ENCODE data around the gene RBM4B. TPM values are rescaled to one million over a fixed set of nuclear protein-coding genes. Genes with fewer than 3 reads are reported as not detected.
A peak's percentile ranks its signal among the peaks of the same experiment; 100 is the strongest.
"Not testable (repeated sequence)": the region's sequence is repeated elsewhere in the genome, so short reads cannot be mapped to it uniquely, and the experiment has no call there.

RBM4B gene, protein sequence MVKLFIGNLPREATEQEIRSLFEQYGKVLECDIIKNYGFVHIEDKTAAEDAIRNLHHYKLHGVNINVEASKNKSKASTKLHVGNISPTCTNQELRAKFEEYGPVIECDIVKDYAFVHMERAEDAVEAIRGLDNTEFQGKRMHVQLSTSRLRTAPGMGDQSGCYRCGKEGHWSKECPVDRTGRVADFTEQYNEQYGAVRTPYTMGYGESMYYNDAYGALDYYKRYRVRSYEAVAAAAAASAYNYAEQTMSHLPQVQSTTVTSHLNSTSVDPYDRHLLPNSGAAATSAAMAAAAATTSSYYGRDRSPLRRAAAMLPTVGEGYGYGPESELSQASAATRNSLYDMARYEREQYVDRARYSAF
- polyA plus RNA-seq (ENCODE audit: insufficient read length) = 78.4 TPM
- long read RNA-seq, donor 1, transcript RBM4B-201 (4 exons, 1,840 nt) = major isoform, 13 of 14 reads
- long read RNA-seq, donor 1, partial matches to known transcripts = 0 of 14 reads
- long read RNA-seq, donor 1, other reads (novel, unspliced or antisense) = 0 of 14 reads
- long read RNA-seq, donor 2, partial matches to known transcripts = 149 of 267 reads
- long read RNA-seq, donor 2, other reads (novel, unspliced or antisense) = 113 of 267 reads
- long read RNA-seq, donor 3, transcript RBM4B-201 (4 exons, 1,840 nt) = major isoform, 5 of 8 reads
- long read RNA-seq, donor 3, partial matches to known transcripts = 0 of 8 reads
- long read RNA-seq, donor 3, other reads (novel, unspliced or antisense) = 0 of 8 reads
- long read RNA-seq, donor 4 = 0 reads
- long read RNA-seq, donor 5, transcript RBM4B-203 (3 exons, 2,339 nt) = minor isoform, 5 of 45 reads
- long read RNA-seq, donor 5, transcript RBM4B-201 (4 exons, 1,840 nt) = major isoform, 24 of 45 reads
- long read RNA-seq, donor 5, transcript RBM4B-206 (2 exons, 1,646 nt) = minor isoform, 5 of 45 reads
- long read RNA-seq, donor 5, partial matches to known transcripts = 11 of 45 reads
- long read RNA-seq, donor 5, other reads (novel, unspliced or antisense) = 0 of 45 reads
- long read RNA-seq, donor 6, transcript RBM4B-201 (4 exons, 1,840 nt) = major isoform, 8 of 43 reads
- long read RNA-seq, donor 6, transcript RBM4B-206 (2 exons, 1,646 nt) = minor isoform, 5 of 43 reads
- long read RNA-seq, donor 6, partial matches to known transcripts = 29 of 43 reads
- long read RNA-seq, donor 6, other reads (novel, unspliced or antisense) = 0 of 43 reads
- long read RNA-seq, donor 7, transcript RBM4B-201 (4 exons, 1,840 nt) = major isoform, 16 of 35 reads
- long read RNA-seq, donor 7, partial matches to known transcripts = 10 of 35 reads
- long read RNA-seq, donor 7, other reads (novel, unspliced or antisense) = 6 of 35 reads
- long read RNA-seq, donor 8, partial matches to known transcripts = 0 of 4 reads
- long read RNA-seq, donor 8, other reads (novel, unspliced or antisense) = 0 of 4 reads

GRCh38 chr11:66677599-66678375 lies at the start of gene RBM4B:
Gene RBM4B (minus strand): TSS chr11:66677887. CDS start chr11:66677079, 808 bp downstream.
- DNase-seq = peak; percentile 95

- DNase-seq = no peak
These were observed 48.0 kb upstream of the RBM4B start for GRCh38 chr11:66725647-66726046.

- no peak for DNase-seq
These were observed 47.4 kb upstream of the RBM4B start for GRCh38 chr11:66725114-66725513.

DNA sequence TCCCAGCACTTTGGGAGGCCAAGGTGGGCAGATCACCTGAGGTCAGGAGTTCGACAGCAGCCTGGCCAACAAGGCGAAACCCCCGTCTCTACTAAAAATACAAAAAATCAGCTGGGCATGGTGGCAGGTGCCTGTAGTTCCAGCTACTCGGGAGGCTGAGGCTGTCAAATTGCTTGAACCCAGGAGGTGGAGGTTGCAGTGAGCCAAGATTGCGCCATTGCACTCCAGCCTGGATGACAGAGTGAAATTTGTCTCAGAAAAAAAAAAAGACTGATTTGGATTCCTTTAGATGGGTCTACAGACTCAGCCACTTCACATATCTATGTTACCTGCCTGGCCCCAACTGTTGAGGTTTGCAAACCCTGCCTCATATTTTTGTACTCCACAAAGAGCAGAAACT lies 46.5 kb upstream of the RBM4B start:
- not testable (repeated sequence) for DNase-seq

- no peak for DNase-seq
These were observed 46.0 kb upstream of the RBM4B start for GRCh38 chr11:66723693-66724092.

DNA sequence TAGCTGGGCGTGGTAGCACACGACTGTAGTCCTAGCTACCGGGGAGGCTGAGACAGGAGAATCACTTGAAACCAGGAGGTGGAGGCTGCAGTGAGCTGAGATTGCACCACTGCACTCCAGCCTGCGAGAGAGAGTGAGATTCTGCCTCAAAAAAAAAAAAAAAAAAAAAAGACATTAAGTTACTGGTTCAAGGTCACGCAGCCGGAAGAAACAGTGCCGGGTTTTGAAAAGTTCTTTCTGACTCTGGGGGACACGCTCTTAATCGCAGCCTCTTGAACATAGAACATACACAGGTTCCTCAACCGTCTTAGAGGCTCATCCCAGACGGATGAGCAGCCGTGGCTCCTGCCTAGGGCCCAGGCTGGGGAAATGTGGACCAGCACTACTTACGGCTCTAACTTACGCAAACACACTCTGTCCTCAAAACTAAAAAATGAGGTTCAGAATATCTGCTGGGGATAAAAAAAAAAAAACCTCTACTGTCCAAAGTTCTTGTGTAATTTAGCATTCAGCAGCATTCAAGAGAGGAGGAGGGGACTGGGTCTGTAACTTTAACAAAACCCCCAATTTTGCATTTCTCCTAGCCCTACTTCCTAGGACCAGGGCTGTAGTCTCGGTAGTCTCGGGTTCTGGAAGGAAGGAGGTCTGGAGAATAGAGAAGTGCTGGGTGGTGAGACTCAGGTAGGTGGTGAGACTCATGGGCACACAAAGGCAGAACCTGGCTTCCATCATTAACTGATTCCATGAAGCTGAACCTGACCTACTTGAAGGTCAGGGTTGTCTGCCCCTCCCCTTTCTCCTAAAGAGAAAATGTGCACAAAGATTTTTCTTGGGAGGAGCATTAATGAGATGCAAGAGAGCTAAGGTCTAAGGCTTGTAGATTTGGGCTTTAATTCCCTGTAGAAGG lies 45.3 kb upstream of the RBM4B start:
- no peak for DNase-seq

DNA sequence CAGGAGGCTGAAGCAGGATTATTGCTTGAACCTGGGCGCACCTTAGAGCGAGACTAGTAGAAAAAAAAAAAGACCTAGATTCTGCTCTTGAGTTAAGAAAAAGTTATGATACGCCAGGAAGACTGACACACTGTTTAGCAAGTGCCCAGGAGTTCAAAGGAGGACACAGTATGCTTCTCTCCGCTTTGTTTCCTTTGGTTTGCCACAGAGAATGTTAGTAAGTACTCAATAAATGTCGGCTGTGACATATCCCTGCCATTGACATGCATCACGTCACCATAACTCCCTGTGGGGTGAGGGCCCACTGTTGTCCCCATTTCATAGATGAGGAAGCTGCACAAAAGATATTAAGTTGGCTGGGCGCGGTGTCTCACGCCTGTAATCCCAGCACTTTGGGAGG lies 44.3 kb upstream of the RBM4B start:
- no peak for DNase-seq

GRCh38 chr11:66720899-66721470 lies 43.3 kb upstream of the RBM4B start:
- no peak for DNase-seq

- DNase-seq = peak; percentile 81
These were observed 42.7 kb upstream of the RBM4B start for GRCh38 chr11:66720223-66720898.

GRCh38 chr11:66719111-66719872 lies 41.6 kb upstream of the RBM4B start:
- no peak for DNase-seq

DNA sequence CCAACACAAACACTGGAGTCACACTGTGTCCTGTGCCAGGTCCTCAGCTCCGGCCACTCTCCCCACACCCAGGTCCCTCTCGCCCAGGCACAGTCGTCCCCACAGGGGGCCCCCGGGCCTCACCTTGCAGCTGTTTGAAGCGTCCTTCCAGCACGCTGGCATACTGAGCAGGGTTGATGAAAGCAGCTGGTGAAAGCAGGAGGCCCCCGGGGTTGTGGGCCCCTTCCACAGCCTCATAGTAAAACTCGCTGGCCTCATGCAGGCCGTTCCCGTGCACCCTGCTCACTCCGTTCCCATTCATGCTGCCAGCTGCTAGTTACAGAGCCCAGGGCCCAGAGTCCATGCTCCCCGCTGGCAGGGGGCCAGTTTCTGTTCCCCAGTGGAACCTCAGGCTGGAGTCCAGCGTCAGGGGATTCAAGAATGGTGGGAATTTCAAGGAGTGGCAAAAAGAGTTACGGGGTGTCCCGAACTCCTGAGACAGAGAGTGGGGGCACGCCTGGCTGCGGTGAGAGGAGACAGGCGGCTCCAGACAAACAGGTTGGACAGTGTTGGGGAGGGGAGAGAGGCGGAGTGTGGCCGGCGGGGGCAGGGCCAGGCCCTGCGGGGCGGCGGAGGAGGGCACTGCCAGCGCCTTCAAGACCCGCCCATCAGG lies 40.8 kb upstream of the RBM4B start:
- no peak for DNase-seq

DNA sequence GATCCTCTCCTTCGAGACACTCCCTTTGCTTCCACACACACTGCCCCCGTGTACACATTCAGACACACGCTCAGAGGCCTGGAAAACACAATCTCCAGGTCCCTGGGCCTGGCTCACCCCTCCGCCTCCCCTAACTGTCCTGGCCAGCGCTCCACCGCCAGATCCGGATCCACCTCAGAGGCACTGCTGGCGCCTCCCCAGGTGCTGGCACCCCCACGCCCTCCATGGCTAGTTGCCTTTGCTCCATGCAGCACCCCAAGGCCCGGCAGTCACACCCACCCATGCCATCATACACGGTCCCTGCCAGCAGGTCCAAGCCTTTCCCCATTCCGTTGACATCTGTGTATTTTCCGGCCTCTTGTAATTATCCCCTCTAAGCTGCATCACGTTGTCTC lies 40.2 kb upstream of the RBM4B start:
- DNase-seq = no peak

DNA sequence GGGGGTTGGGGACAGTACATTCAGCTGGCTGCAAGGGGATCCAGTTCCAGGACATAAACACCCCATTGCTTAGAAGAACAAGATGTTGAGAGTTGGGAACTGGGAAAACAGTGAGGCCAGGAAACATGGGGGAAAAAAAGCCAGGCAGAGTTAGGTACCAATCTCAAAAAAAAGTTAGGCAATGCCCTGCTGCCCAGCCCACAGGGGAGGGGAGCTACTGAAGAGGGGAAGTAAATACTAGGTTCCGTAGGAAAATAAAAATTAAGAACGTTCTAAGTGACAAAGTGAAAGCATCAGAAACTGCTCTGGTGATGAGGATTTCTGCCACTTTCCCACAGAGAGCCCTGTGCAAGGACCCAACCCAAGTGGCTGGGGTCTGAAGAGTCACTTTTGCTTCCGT lies 39.3 kb upstream of the RBM4B start:
- no peak for DNase-seq

DNA sequence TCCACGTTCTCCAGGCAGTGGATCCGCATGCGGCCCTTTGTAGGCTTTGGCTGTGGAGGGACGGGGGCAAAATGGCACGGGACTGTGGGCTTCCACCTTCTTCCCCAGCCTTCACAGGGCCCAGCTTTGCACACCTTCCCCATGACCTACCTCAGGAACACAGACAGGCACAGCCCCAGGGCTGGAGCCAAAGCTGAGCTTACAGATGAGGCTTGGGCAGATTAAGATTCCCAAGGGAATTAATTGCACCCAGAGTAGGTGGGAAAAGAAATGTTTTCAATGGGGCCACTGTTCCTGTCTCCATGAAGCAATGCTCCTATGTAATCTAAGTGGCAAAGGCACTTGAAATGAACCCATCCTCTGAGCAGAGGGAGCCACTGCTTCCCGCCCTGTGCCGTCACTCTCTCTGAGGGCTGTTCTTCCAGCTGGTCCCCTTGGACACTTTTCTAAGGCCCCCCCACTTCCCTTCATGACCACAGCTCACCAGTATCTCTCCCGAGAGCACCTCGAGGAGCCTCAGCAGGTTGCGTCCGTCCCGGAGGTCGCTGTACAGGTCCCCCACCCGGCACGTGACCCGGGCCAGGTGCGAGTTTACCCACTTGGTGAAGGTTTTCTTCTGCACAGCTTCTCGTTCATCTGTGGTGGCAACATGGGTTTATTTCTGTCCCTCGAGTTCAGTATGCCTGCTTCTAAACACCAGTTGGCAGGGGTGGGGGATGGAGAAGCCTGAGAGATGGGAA lies 37.8 kb upstream of the RBM4B start:
- no peak for DNase-seq

- no peak for DNase-seq
These were observed 36.2 kb upstream of the RBM4B start for GRCh38 chr11:66713746-66714480.

DNA sequence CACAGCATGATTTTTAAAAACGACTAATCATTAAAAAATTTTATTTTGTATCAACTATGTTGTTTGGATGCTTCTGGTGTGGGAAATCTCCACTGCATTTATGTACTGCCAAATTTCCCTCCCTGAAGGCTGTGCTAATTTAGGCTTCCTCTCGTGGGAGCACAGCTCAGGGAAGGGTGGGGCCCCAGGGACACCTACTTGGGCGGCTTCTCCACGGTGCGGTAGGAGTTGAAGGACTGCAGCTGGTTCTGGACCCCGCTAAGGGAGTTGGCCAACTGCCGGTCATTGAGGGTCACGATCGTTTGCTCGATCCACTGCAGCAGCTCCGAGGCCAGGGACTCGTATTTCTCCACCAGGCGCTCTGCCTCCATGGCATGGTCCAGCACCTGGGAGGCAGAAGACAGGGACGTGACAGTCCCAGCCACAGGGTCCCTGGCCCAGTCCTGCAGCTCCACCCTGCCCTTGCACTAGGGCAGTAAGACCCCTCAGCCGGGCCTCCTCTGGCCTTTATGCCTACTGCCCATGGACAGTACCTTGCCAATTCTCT lies 32.8 kb upstream of the RBM4B start:
- no peak for DNase-seq
